ENCODE results near the gene MASP1. TPM values are rescaled to one million over a fixed set of nuclear protein-coding genes. Genes with fewer than 3 reads are reported as not detected.

MASP1 gene
- total RNA-seq, 1 experiment from 2014 or later: 1.0 TPM

DNA sequence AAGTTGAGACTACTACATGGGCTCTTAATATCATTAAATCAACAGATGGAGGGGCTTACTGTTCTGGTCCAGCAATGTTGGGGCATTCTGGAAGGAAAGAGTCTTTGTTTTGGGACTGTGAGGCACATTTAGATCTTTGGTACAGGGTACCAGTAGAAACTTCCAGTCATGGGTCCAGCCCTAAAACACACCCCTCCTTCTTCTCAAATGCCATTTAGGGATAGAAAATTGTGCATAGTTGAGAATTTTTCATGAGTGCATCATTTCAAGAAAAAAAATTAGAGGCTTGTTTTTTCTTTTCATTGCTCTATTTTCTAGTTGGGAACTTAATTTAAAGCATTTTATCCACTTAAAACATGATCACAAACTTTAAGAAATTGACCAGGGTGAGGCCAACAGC, 98.4 kb downstream of the MASP1 start:
- Histone ChIP-seq H4K5ac (ENCODE audit: insufficient read length, low read depth, low read length) (no peak overlapping the region), H3T11ph (ENCODE audit: low read length) (no peak overlapping the region), H2AFZ (ENCODE audit: low read length) (no peak overlapping the region), H3K79me1 (ENCODE audit: insufficient read depth, low read depth, low read length, poor library complexity, severe bottlenecking) (no peaks in the 10 kb centered on the region), H4K91ac (ENCODE audit: insufficient read length, low read depth, low read length) (no peak overlapping the region), H4K8ac (replicated peaks; ENCODE audit: insufficient read length, low read depth, low read length) (no peak overlapping the region), H3K18ac (ENCODE audit: insufficient read length, low read depth, low read length) (no peak overlapping the region), H4K20me1 (ENCODE audit: control insufficient read depth, insufficient read depth, insufficient read length) (no peaks in the 10 kb centered on the region), H3K4ac (ENCODE audit: low read depth, low read length) (no peak overlapping the region), H3K4me2 (ENCODE audit: insufficient read depth, insufficient read length, low read length) (no peak overlapping the region), H2AK5ac (ENCODE audit: insufficient read length, low read length) (no peak overlapping the region), H2BK5ac (ENCODE audit: insufficient read length, low read length) (no peak overlapping the region), H2BK15ac (ENCODE audit: low read depth, low read length) (no peak overlapping the region), H3K9me3 (ENCODE audit: control insufficient read depth, low read depth, low read length) (no peaks in the 10 kb centered on the region), H3K27ac (ENCODE audit: insufficient read length, low read depth, low read length) (no peak overlapping the region), H3K56ac (ENCODE audit: insufficient read length, low read depth, low read length) (no peak overlapping the region), H2BK20ac (ENCODE audit: low read depth, low read length, poor library complexity, severe bottlenecking) (no peak overlapping the region), H3K4me1 (ENCODE audit: insufficient read depth, low read length) (peaks cover 3% of the 10 kb centered on the region; the same call in 1 of the 2 replicates), H3K14ac (ENCODE audit: insufficient read depth, low read length) (no peak overlapping the region), H2BK120ac (ENCODE audit: low read depth, low read length, poor library complexity, severe bottlenecking) (no peak overlapping the region), H2BK12ac (ENCODE audit: insufficient read length, low read depth, low read length) (no peak overlapping the region), H3K79me2 (ENCODE audit: insufficient read depth, low read length) (no peaks in the 10 kb centered on the region), H3K23ac (ENCODE audit: insufficient read length, low read depth, low read length) (no peak overlapping the region), H3K27me3 (ENCODE audit: insufficient read depth, low read length) (no peaks in the 10 kb centered on the region), H3K23me2 (ENCODE audit: insufficient read length, low read depth, low read length, poor library complexity, severe bottlenecking) (no peaks in the 10 kb centered on the region), H3K9ac (ENCODE audit: extremely low read depth, insufficient read length, low read length) (no peak overlapping the region)
- TF ChIP-seq, protein P1, sequence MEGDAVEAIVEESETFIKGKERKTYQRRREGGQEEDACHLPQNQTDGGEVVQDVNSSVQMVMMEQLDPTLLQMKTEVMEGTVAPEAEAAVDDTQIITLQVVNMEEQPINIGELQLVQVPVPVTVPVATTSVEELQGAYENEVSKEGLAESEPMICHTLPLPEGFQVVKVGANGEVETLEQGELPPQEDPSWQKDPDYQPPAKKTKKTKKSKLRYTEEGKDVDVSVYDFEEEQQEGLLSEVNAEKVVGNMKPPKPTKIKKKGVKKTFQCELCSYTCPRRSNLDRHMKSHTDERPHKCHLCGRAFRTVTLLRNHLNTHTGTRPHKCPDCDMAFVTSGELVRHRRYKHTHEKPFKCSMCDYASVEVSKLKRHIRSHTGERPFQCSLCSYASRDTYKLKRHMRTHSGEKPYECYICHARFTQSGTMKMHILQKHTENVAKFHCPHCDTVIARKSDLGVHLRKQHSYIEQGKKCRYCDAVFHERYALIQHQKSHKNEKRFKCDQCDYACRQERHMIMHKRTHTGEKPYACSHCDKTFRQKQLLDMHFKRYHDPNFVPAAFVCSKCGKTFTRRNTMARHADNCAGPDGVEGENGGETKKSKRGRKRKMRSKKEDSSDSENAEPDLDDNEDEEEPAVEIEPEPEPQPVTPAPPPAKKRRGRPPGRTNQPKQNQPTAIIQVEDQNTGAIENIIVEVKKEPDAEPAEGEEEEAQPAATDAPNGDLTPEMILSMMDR (conservative IDR thresholded peaks at IDR 0.05): no peak
- H3K36me3 Mint-ChIP-seq (ENCODE audit: insufficient read depth in 1 of 3, low read depth in 3 of 3): peaks cover 0 to 21% (median 0%) of the 10 kb centered on the region in 3 experiments; a peak in 3 of 7 replicates
- H3K9me3 Mint-ChIP-seq: peaks cover 0 to under 1% of the 10 kb centered on the region in 2 experiments; a peak in 1 of 5 replicates
- peaks cover 7 to 25% of the 10 kb centered on the region in 2 experiments for H3K4me1 Mint-ChIP-seq
- no peak overlapping the region for H3K4me3 Mint-ChIP-seq
- H3K27ac Mint-ChIP-seq: no peak overlapping the region
- DNase-seq: no peak
- no peaks in the 10 kb centered on the region for H3K27me3 Mint-ChIP-seq (ENCODE audit: low read depth)

Measured in H9 (cell line).